Coronary artery (tissue), 2 donors: ENCODE measurements around the gene SLC9A3.

Experiments
- DNase-seq: peaks from one replicate; pipeline ENCODE4 v3.0.0-alpha.2; 2017; ENCODE audit warnings: low spot score
- H3K27ac ChIP-seq, 2 donors: fragments of 200-600 bp; sonication (generic); one replicate each; pipeline ENCODE4 v1.5.1; 2016 to 2019
- H3K4me3 ChIP-seq: fragments of 200-600 bp; sonication (generic); 2 replicates; pipeline ENCODE4 v1.5.1; 2016; ENCODE audit warnings: mild to moderate bottlenecking, moderate library complexity
- TF ChIP-seq, protein P1 (sequence below): fragments of 200-600 bp; sonication (generic); IDR thresholded peaks from one replicate; pipeline ENCODE4 v1.5.1; 2019; ENCODE audit warnings: antibody characterized with exemption

The SLC9A3 gene

DNA sequence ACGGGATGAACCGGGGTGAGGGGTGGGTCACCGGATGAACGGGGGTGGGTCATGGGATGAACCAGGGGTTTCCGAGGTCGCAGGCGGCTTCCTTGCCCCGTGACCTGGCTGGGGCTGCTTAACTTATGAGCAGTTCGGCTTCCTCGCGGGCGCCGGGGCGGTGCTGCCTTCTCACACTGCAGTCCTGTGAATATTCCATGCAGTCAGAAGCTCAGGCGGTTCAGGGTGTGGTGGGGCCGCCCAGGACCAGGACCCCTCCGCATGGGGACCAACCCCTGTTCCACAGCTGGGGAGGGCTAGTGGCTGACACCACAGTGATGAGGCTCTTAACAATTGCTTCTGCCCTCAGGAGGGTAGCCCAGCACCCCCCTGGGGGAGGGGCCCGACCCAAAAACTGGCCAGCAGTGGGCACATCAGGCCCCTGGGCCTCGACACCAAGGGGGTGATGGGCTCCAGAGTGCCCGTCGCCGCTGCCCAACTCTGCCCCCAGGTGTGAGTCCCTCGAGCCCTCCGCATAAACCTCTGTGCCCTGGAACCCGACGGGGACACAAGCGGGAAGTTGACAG is 30.9 kb upstream of the SLC9A3 start:
- H3K27ac ChIP-seq, result no peak overlapping the region
- H3K4me3 ChIP-seq, result no peak overlapping the region
- DNase-seq, result no peak
- TF ChIP-seq, protein P1, sequence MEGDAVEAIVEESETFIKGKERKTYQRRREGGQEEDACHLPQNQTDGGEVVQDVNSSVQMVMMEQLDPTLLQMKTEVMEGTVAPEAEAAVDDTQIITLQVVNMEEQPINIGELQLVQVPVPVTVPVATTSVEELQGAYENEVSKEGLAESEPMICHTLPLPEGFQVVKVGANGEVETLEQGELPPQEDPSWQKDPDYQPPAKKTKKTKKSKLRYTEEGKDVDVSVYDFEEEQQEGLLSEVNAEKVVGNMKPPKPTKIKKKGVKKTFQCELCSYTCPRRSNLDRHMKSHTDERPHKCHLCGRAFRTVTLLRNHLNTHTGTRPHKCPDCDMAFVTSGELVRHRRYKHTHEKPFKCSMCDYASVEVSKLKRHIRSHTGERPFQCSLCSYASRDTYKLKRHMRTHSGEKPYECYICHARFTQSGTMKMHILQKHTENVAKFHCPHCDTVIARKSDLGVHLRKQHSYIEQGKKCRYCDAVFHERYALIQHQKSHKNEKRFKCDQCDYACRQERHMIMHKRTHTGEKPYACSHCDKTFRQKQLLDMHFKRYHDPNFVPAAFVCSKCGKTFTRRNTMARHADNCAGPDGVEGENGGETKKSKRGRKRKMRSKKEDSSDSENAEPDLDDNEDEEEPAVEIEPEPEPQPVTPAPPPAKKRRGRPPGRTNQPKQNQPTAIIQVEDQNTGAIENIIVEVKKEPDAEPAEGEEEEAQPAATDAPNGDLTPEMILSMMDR, result no peak

DNA sequence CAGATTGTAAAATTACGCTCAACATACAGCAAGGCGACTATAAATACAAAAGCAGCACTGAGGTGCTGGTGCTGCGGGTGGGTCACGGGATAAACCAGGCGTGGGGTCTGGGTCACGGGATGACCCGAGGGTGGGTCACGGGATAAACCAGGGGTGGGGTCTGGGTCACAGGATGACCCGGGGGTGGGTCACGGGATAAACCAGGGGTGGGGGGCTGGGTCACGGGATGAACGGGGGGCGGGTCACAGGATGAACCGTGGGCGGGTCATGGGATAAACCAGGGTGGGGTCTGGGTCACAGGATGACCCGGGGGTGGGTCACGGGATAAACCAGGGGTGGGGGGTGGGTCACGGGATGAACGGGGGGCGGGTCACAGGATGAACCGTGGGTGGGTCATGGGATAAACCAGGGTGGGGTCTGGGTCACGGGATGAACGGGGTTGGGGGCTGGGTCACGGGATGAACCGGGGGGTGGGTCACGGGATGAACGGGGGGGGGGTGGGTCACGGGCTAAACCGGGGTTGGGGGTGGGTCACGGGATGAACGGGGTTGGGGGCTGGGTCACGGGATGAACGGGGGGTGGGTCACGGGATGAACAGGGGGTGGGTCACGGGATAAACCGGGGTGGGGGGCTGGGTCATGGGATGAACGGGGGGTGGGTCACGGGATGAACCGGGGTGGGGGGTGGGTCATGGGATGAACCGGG is 30.2 kb upstream of the SLC9A3 start:
- H3K27ac ChIP-seq, result no peak overlapping the region
- peak; percentile 19 for DNase-seq
- H3K4me3 ChIP-seq, result no peak overlapping the region
- TF ChIP-seq, protein P1, result no peak

DNA sequence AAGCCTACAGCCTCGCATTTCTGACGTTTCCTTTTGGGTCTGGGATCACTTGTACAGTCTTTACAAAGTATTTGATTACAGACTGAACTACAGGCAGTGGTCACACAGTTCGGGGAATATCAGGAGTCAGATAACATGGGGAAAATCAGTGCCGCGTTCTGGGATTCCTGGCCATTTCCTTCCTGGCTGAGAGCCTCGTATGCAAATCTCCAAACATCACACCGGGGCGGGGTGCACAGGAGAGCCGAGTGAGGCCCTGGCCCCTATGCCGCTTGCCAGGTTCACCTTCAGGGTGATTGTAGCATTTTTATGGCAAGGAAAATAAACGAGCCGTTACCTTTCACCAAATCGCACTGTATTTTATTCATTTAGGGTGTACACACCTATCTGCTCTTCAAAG is 29.6 kb upstream of the SLC9A3 start:
- no peak overlapping the region for H3K4me3 ChIP-seq
- no peak overlapping the region for H3K27ac ChIP-seq
- TF ChIP-seq, protein P1, result no peak
- DNase-seq, result peak; percentile 31

DNA sequence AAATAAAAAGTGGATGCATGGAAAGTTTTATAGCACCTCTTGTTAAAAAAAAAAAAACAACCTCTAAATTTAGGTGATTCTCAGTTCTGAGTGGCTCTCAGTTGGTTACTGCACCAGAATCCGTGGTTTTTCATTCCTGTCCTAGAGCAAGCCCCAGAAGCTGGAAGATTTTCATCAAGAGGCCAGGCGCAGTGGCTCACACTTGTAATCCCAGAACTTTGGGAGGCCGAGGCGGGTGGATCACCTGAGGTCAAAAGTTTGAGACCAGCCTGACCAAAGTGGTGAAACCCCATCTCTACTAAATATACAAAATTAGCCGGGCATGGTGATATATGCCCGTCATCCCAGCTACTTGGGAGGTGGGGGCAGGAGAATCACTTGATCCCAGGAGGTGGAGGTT is 27.2 kb upstream of the SLC9A3 start:
- H3K4me3 ChIP-seq, result no peak overlapping the region
- H3K27ac ChIP-seq, result no peak overlapping the region
- no peak for DNase-seq
- TF ChIP-seq, protein P1, result no peak

DNA sequence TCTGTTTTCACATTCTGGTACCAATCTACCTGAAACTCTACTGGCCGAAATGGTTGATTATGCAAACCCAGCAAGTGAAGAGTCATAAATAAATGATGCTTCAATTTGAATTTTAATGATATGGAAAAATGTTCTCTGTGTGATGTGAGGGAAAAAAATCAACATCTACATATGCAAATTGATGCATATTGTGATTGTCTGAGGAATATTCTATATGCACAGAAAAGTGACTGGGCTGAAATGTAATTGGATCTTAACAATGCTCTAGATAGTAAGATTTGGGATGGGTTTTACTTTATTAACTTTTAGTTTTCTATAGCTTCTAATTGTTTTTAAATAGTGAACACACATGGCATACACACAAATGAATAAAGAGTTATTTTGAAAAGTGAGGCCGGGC is 25.0 kb upstream of the SLC9A3 start:
- no peak overlapping the region for H3K27ac ChIP-seq
- H3K4me3 ChIP-seq, result no peak overlapping the region
- DNase-seq, result no peak
- TF ChIP-seq, protein P1, result no peak

DNA sequence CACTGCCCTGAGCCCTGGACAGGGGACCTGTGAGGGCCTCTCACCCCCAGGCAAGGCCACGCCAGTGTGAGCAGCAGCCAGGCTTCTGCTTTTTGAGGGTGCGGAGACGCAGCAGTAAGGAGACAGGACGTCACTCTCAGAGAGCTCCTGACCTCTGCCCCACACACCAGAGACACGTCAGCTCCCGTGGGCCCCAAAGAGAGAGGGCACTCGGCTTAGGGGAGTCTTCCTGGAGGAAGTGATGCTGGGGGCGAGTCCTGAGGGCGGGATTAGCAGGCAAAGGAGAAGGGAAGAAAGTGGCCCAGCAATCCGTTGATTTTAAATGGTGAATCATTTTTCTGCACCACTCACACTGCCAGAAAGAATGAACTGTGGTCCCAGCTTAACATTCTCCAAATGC is 24.0 kb upstream of the SLC9A3 start:
- no peak for DNase-seq
- TF ChIP-seq, protein P1, result no peak
- no peak overlapping the region for H3K4me3 ChIP-seq
- no peak overlapping the region for H3K27ac ChIP-seq
